Colonic mucosa (tissue), 4 donors: ENCODE data around the gene ZAR1. TPM values are rescaled to one million over a fixed set of nuclear protein-coding genes. Genes with fewer than 3 reads are reported as not detected.

Source experiments
- DNase-seq: peaks from one replicate; pipeline ENCODE4 v3.0.0-alpha.2; 2020
- H3K27ac ChIP-seq: fragments of 200-600 bp; one replicate; pipeline ENCODE4 v1.8.0; 2021
- H3K27me3 ChIP-seq: fragments of 200-600 bp; one replicate; pipeline ENCODE4 v1.8.0; 2021
- H3K36me3 ChIP-seq: fragments of 200-600 bp; one replicate; pipeline ENCODE4 v1.8.0; 2021
- H3K4me1 ChIP-seq: fragments of 200-600 bp; one replicate; pipeline ENCODE4 v1.8.0; 2021; ENCODE audit warnings: mild to moderate bottlenecking
- H3K4me3 ChIP-seq: fragments of 200-600 bp; one replicate; pipeline ENCODE4 v1.8.0; 2021
- H3K9ac ChIP-seq, 2 donors: one replicate each; pipeline ENCODE4 v1.7.0; 2013; ENCODE audit warnings: control low read depth in 2 of 2, low read depth in 2 of 2, low read length in 2 of 2
- H3K9me3 ChIP-seq: fragments of 200-600 bp; one replicate; pipeline ENCODE4 v1.8.0; 2021
- CTCF ChIP-seq: fragments of 200-600 bp; IDR thresholded peaks from one replicate; pipeline ENCODE4 v1.8.0; 2022; ENCODE audit warnings: antibody characterized with exemption, mild to moderate bottlenecking
- intact Hi-C: fragments of 100-400 bp; cut with DNase I; formaldehyde crosslinking; loops from one replicate; pipeline ENCODE4 v1.14.1; 2022
- total RNA-seq, 2 donors: library from RNA; stranded (reverse); fragmentation: NEBNext Ultra II Directional in 1 of 2; extraction: Animal tissue kit (Norgen Biotek cat#: 25700) in 1 of 2; gene quantifications; one replicate each; pipeline ENCODE4 v1.2.1, GENCODE V29; 2021
- donor health status: healthy.
- donor health status: DM: no; HTN: no; CAD: no.
- donor health status: DM: no; HTN: no; CAD: no.

The ZAR1 gene
- total RNA-seq, 2 donors from 2014 or later: not detected

- Histone ChIP-seq H3K4me3 (no peak overlapping the region), H3K36me3 (no peaks in the 10 kb centered on the region), H3K9me3 (no peaks in the 10 kb centered on the region), H3K4me1 (no peaks in the 10 kb centered on the region), H3K27me3 (peaks cover 47% of the 10 kb centered on the region), H3K27ac (no peak overlapping the region), H3K9ac (no peak overlapping the region)
- intact Hi-C loops: no loop called here
- DNase-seq: no peak
- TF ChIP-seq CTCF: no peak
Observed at GRCh38 chr4:48491514-48492176, 1.6 kb downstream of the ZAR1 start.

GRCh38 chr4:48493452-48494100 lies 3.5 kb downstream of the ZAR1 start:
- H3K27ac ChIP-seq: no peak overlapping the region
- no peak for DNase-seq
- H3K36me3 ChIP-seq: no peaks in the 10 kb centered on the region
- no peak overlapping the region for H3K9ac ChIP-seq
- H3K9me3 ChIP-seq: no peaks in the 10 kb centered on the region
- H3K27me3 ChIP-seq: peaks cover 27% of the 10 kb centered on the region
- no peak overlapping the region for H3K4me3 ChIP-seq
- intact Hi-C loops: no loop called here
- H3K4me1 ChIP-seq: no peaks in the 10 kb centered on the region
- no peak for TF ChIP-seq CTCF

- intact Hi-C loops: no loop called here
- H3K4me3 ChIP-seq: no peak overlapping the region
- no peak for DNase-seq
- H3K4me1 ChIP-seq: no peaks in the 10 kb centered on the region
- H3K36me3 ChIP-seq: no peaks in the 10 kb centered on the region
- H3K27ac ChIP-seq: no peak overlapping the region
- no peak overlapping the region for H3K9ac ChIP-seq
- H3K9me3 ChIP-seq: no peaks in the 10 kb centered on the region
- H3K27me3 ChIP-seq: peaks cover 5% of the 10 kb centered on the region
- TF ChIP-seq CTCF: no peak
Observed at GRCh38 chr4:48495941-48496340, 5.9 kb downstream of the ZAR1 start.

GRCh38 chr4:48498895-48499294 lies 8.8 kb downstream of the ZAR1 start:
- Histone ChIP-seq H3K36me3 (no peaks in the 10 kb centered on the region), H3K9me3 (no peaks in the 10 kb centered on the region), H3K4me1 (no peaks in the 10 kb centered on the region), H3K27ac (no peak overlapping the region), H3K27me3 (no peaks in the 10 kb centered on the region), H3K4me3 (no peak overlapping the region), H3K9ac (no peak overlapping the region)
- intact Hi-C loops: no loop called here
- no peak for TF ChIP-seq CTCF
- DNase-seq: no peak

GRCh38 chr4:48499551-48500066 lies 9.6 kb downstream of the ZAR1 start:
- Histone ChIP-seq H3K4me3 (no peak overlapping the region), H3K9me3 (no peaks in the 10 kb centered on the region), H3K27me3 (no peaks in the 10 kb centered on the region), H3K9ac (no peak overlapping the region), H3K36me3 (no peaks in the 10 kb centered on the region), H3K4me1 (no peaks in the 10 kb centered on the region), H3K27ac (no peak overlapping the region)
- no peak for TF ChIP-seq CTCF
- no peak for DNase-seq
- intact Hi-C loops: no loop called here
